PC-3 (cell line): ENCODE measurements around the gene ADCYAP1R1. TPM values are rescaled to one million over a fixed set of nuclear protein-coding genes. Genes with fewer than 3 reads are reported as not detected.

Experiments used
- ATAC-seq: fragments of 200-7000 bp; cut with Tn5 transposase; 2 replicates; pipeline ENCODE4 v1.9.1; 2020; ENCODE audit warnings: mild to moderate bottlenecking, moderate library complexity
- BruUV-seq: library from RNA; stranded (reverse); fragments of 400-500 nt; replicated peaks from 2 replicates; lab custom pipeline; 2021; lab: Mats Ljungman, UMichigan
- CTCF ChIA-PET: fragments of 300-600 bp; sonication (Branson Sonifier 250); formaldehyde crosslinking; loops from one replicate; lab custom pipeline; 2022; ENCODE audit warnings: antibody characterized with exemption; lab: Charles Lee
- POLR2A ChIA-PET: fragments of 300-600 bp; sonication (Branson Sonifier 250); formaldehyde crosslinking; loops from one replicate; lab custom pipeline; 2022; ENCODE audit warnings: antibody characterized with exemption; ENCODE audit not compliant: unreplicated experiment; lab: Charles Lee
- DNase-seq: peaks from one replicate; pipeline ENCODE4 v3.0.0-alpha.2; 2015
- H2AFZ ChIP-seq: fragments of 300-600 bp; sonication (generic); 2 replicates; pipeline ENCODE4 v1.6.0; 2016; ENCODE audit warnings: antibody characterized with exemption, low read length
- H3F3A ChIP-seq: fragments of 300-600 bp; sonication (generic); one replicate; pipeline ENCODE4 v1.6.0; 2017; ENCODE audit warnings: antibody characterized with exemption, low read length, control low read depth, mild to moderate bottlenecking; ENCODE audit not compliant: unreplicated experiment
- H3K27ac ChIP-seq: fragments of 300-600 bp; sonication (generic); 2 replicates; pipeline ENCODE4 v1.5.1; 2016; ENCODE audit warnings: mild to moderate bottlenecking, low read length
- H3K27me3 ChIP-seq: fragments of 300-600 bp; sonication (generic); 2 replicates; pipeline ENCODE4 v1.6.1; 2016; ENCODE audit warnings: low read length, mixed read lengths
- H3K36me3 ChIP-seq: fragments of 300-600 bp; sonication (generic); 2 replicates; pipeline ENCODE4 v1.6.1; 2016; ENCODE audit warnings: low read depth, mixed run types, low read length, mixed read lengths
- H3K4me1 ChIP-seq: fragments of 300-600 bp; sonication (generic); 2 replicates; pipeline ENCODE4 v1.5.1; 2016; ENCODE audit warnings: low read length; ENCODE audit not compliant: insufficient read depth
- H3K4me2 ChIP-seq: fragments of 300-600 bp; sonication (generic); 2 replicates; pipeline ENCODE4 v1.6.0; 2016; ENCODE audit warnings: low read length
- H3K4me3 ChIP-seq: fragments of 300-600 bp; sonication (generic); 2 replicates; pipeline ENCODE4 v1.5.1; 2016; ENCODE audit warnings: mild to moderate bottlenecking, low read length, mixed read lengths
- H3K79me2 ChIP-seq: fragments of 300-600 bp; sonication (generic); 2 replicates; pipeline ENCODE4 v1.6.1; 2017; ENCODE audit warnings: low read length, mixed read lengths
- H3K9ac ChIP-seq: fragments of 300-600 bp; sonication (generic); 2 replicates; pipeline ENCODE4 v1.6.0; 2016; ENCODE audit warnings: mild to moderate bottlenecking, low read length
- H3K9me2 ChIP-seq: fragments of 300-600 bp; sonication (generic); replicated peaks from 2 replicates; pipeline ENCODE4 v1.6.1; 2016; ENCODE audit warnings: mixed run types, low read length, mixed read lengths
- H3K9me3 ChIP-seq: fragments of 300-600 bp; sonication (generic); 2 replicates; pipeline ENCODE4 v1.6.1; 2016; ENCODE audit warnings: low read length, mixed read lengths
- H4K20me1 ChIP-seq: fragments of 300-600 bp; sonication (generic); 2 replicates; pipeline ENCODE4 v1.6.1; 2016; ENCODE audit warnings: low read length, mixed read lengths
- EZH2 ChIP-seq: fragments of 300-600 bp; sonication (generic); IDR thresholded peaks from one replicate; pipeline ENCODE4 v1.6.1; 2017; ENCODE audit warnings: antibody characterized with exemption, mild to moderate bottlenecking, low read length; ENCODE audit not compliant: unreplicated experiment
- EZH2phosphoT487 ChIP-seq: fragments of 300-600 bp; sonication (generic); IDR thresholded peaks from 2 replicates; pipeline ENCODE4 v1.6.1; 2018; ENCODE audit warnings: mild to moderate bottlenecking, antibody characterized with exemption, low read length, borderline replicate concordance
- intact Hi-C: fragments of 100-400 bp; cut with micrococcal nuclease; formaldehyde crosslinking; loops from 2 replicates; pipeline ENCODE4 v1.9.0; 2023
- total RNA-seq: library from RNA; depleted of rRNA; stranded (reverse); fragments of >200 nt; gene quantifications from 2 replicates; pipeline ENCODE4 v1.2.3, GENCODE V29; 2014
- TF ChIP-seq, protein P1 (sequence below): fragments of 300-600 bp; sonication (generic); conservative IDR thresholded peaks from 2 replicates; pipeline ENCODE4 v1.5.1; 2017; ENCODE audit warnings: antibody characterized with exemption, low read depth, mild to moderate bottlenecking, low read length

ADCYAP1R1 gene
- total RNA-seq, 1 experiment from 2014 or later, result not detected

DNA sequence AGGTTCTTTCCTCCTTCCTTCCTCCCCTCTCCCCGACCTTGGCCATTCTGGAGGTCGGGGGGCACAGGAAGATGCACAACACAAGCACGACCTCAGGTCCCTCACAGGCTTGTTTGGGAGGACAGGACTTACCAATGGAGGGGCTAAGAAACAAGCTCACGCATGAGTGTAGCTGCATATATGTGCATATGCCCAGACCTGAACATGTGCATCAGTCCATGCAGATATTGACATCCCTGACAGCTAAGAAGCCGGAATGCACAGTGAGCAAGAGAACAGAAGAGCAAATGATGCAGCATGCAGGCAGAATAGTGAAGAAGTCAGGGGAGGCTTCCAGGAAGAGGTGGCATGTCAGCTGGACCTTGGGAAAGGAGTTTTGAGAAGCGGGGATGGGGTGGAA, 28.7 kb downstream of the ADCYAP1R1 start:
- TF ChIP-seq, protein P1, sequence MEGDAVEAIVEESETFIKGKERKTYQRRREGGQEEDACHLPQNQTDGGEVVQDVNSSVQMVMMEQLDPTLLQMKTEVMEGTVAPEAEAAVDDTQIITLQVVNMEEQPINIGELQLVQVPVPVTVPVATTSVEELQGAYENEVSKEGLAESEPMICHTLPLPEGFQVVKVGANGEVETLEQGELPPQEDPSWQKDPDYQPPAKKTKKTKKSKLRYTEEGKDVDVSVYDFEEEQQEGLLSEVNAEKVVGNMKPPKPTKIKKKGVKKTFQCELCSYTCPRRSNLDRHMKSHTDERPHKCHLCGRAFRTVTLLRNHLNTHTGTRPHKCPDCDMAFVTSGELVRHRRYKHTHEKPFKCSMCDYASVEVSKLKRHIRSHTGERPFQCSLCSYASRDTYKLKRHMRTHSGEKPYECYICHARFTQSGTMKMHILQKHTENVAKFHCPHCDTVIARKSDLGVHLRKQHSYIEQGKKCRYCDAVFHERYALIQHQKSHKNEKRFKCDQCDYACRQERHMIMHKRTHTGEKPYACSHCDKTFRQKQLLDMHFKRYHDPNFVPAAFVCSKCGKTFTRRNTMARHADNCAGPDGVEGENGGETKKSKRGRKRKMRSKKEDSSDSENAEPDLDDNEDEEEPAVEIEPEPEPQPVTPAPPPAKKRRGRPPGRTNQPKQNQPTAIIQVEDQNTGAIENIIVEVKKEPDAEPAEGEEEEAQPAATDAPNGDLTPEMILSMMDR, result no peak
- TF ChIP-seq EZH2 (no peak), EZH2phosphoT487 (no peak)
- POLR2A ChIA-PET, result no interaction called here
- H4K20me1 ChIP-seq, result no peaks in the 10 kb centered on the region
- no peaks in the 10 kb centered on the region for H3K9me2 ChIP-seq
- H3K9me3 ChIP-seq, result no peaks in the 10 kb centered on the region
- H2AFZ ChIP-seq, result no peak overlapping the region
- no peaks in the 10 kb centered on the region for H3K36me3 ChIP-seq
- CTCF ChIA-PET, result no interaction called here
- no peaks in the 10 kb centered on the region for H3F3A ChIP-seq
- BruUV-seq, result no TSS peak
- H3K9ac ChIP-seq, result no peak overlapping the region
- H3K4me3 ChIP-seq, result no peak overlapping the region
- intact Hi-C loops, result no loop called here
- no peaks in the 10 kb centered on the region for H3K79me2 ChIP-seq
- DNase-seq (no peak), ATAC-seq (no peak)
- H3K4me1 ChIP-seq, result no peaks in the 10 kb centered on the region
- H3K27ac ChIP-seq, result no peak overlapping the region
- peaks cover 46% of the 10 kb centered on the region for H3K27me3 ChIP-seq
- H3K4me2 ChIP-seq, result no peak overlapping the region

DNA sequence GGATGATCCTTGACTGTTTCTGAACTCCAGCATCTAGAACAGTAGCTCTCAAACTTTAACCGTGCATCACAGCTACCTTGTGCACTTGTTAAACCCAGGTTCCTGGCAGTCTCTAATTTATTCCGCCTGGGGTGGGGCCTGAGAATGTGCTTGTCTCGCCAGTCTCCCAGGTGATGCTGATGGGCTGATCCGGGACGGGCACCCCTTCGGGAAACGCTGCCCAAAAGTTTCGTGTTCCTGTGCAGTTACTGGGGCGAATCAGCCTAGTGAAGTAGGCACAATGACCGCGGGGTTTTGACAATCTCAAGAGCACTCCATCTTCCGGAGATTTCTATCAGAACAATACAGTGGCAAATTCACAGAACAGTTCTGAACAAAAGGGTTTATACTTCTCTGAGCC, 29.9 kb downstream of the ADCYAP1R1 start:
- peaks cover 40% of the 10 kb centered on the region for H3K27me3 ChIP-seq
- no TSS peak for BruUV-seq
- no peak overlapping the region for H3K4me2 ChIP-seq

DNA sequence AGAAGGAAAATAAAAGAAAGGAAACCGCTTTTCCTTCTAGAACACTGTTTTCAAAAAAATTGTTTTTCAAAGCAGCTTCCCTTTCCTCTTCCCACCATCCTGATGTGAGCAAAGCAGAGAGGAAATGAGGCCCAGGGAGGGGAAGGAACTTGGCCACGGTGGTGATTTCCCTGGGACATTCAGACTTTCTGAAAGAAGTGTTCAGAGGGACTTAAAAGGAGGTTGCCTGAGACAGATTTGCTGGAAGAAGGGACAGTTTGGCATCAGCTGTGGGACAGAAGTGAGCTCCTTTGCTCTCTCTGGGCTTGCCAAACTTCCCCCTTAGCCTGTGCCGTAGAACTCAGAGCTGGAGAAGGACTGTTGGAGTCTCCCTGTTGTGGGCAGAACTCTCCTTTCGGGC, 30.3 kb downstream of the ADCYAP1R1 start:
- ChIA-PET CTCF (no interaction called here), POLR2A (interaction anchor here (0.6 kb wide), 1 partner anchor 434 kb away, joined by 3 read pairs; no protein-coding TSS in a partner anchor)
- Histone ChIP-seq H3K9me2 (no peaks in the 10 kb centered on the region), H3K27ac (no peak overlapping the region), H3K36me3 (no peaks in the 10 kb centered on the region), H3K4me2 (no peak overlapping the region), H4K20me1 (no peaks in the 10 kb centered on the region), H3F3A (no peaks in the 10 kb centered on the region), H3K9ac (no peak overlapping the region), H3K9me3 (no peaks in the 10 kb centered on the region), H3K27me3 (peaks cover 44% of the 10 kb centered on the region), H2AFZ (no peak overlapping the region), H3K79me2 (no peaks in the 10 kb centered on the region), H3K4me1 (no peaks in the 10 kb centered on the region), H3K4me3 (no peak overlapping the region)
- ATAC-seq, result no peak
- no TSS peak for BruUV-seq
- no peak for TF ChIP-seq EZH2
- intact Hi-C loops, result no loop called here
- no peak for DNase-seq

More for the DNA sequence above, 29.9 kb downstream of the ADCYAP1R1 start:
- no peaks in the 10 kb centered on the region for H4K20me1 ChIP-seq
- H3K9me2 ChIP-seq, result no peaks in the 10 kb centered on the region
- DNase-seq (no peak), ATAC-seq (no peak)
- TF ChIP-seq, protein P1, result no peak
- TF ChIP-seq EZH2phosphoT487, result no peak
- TF ChIP-seq EZH2, result no peak
- no peaks in the 10 kb centered on the region for H3K36me3 ChIP-seq
- H3K9me3 ChIP-seq, result no peaks in the 10 kb centered on the region
- H3K9ac ChIP-seq, result no peak overlapping the region
- H3K4me3 ChIP-seq, result no peak overlapping the region
- H3F3A ChIP-seq, result no peaks in the 10 kb centered on the region
- ChIA-PET CTCF (no interaction called here), POLR2A (no interaction called here)
- H2AFZ ChIP-seq, result no peak overlapping the region
- H3K79me2 ChIP-seq, result no peaks in the 10 kb centered on the region
- no peaks in the 10 kb centered on the region for H3K4me1 ChIP-seq
- no peak overlapping the region for H3K27ac ChIP-seq
- intact Hi-C loops, result no loop called here
